SU-DHL-6 (cell line): ENCODE measurements around the gene GPC3.

Experiments used
- H2AFZ ChIP-seq: fragments of 200-600 bp; sonication (generic); 2 replicates; pipeline ENCODE4 v1.6.1; 2014; ENCODE audit warnings: low read depth, mild to moderate bottlenecking, moderate library complexity, mixed read lengths, antibody characterized with exemption, low read length; ENCODE audit not compliant: severe bottlenecking
- H3F3A ChIP-seq: fragments of 200-600 bp; shearing (Covaris generic); 2 replicates; pipeline ENCODE4 v1.6.0; 2016; ENCODE audit warnings: antibody characterized with exemption, mild to moderate bottlenecking; ENCODE audit not compliant: insufficient read depth
- H3K27ac ChIP-seq: fragments of 200-600 bp; sonication (generic); 2 replicates; pipeline ENCODE4 v1.5.1; 2016; ENCODE audit warnings: low read depth, mild to moderate bottlenecking, low read length, moderate library complexity, mixed read lengths
- H3K27me3 ChIP-seq: fragments of 200-600 bp; sonication (generic), shearing (Covaris generic); 2 replicates; pipeline ENCODE4 v1.6.0; 2014; ENCODE audit warnings: mild to moderate bottlenecking, low read length
- H3K36me3 ChIP-seq: fragments of 200-600 bp; sonication (generic); 2 replicates; pipeline ENCODE4 v1.6.1; 2014; ENCODE audit warnings: mild to moderate bottlenecking, low read length, mixed read lengths
- H3K4me2 ChIP-seq: fragments of 300-600, 200-600 bp; shearing (Covaris generic), sonication (generic); 2 replicates; pipeline ENCODE4 v1.6.0; 2014; ENCODE audit warnings: low read length, low read depth, mild to moderate bottlenecking; ENCODE audit not compliant: poor library complexity, severe bottlenecking
- H3K4me3 ChIP-seq: fragments of 200-600 bp; sonication (generic); 2 replicates; pipeline ENCODE4 v1.5.1; 2014; ENCODE audit warnings: antibody characterized with exemption, low read length, mild to moderate bottlenecking, mixed read lengths; ENCODE audit not compliant: insufficient read depth, poor library complexity, severe bottlenecking
- H3K79me2 ChIP-seq: fragments of 200-600 bp; sonication (generic); 2 replicates; pipeline ENCODE4 v1.6.1; 2014; ENCODE audit warnings: mild to moderate bottlenecking, low read length, moderate library complexity; ENCODE audit not compliant: insufficient read depth
- H3K9ac ChIP-seq: fragments of 200-600 bp; sonication (generic); 2 replicates; pipeline ENCODE4 v1.7.0; 2014; ENCODE audit warnings: mild to moderate bottlenecking, low read length
- H3K9me2 ChIP-seq: fragments of 200-600 bp; sonication (generic); replicated peaks from 2 replicates; pipeline ENCODE4 v1.6.1; 2014; ENCODE audit warnings: low read length; ENCODE audit not compliant: insufficient read depth
- H3K9me3 ChIP-seq: fragments of 200-600 bp; sonication (generic); 2 replicates; pipeline ENCODE4 v1.6.1; 2014; ENCODE audit warnings: low read length, mixed read lengths; ENCODE audit not compliant: insufficient read depth
- H4K20me1 ChIP-seq: fragments of 200-600 bp; sonication (generic); 2 replicates; pipeline ENCODE4 v1.6.1; 2014; ENCODE audit warnings: low read depth, mild to moderate bottlenecking, antibody characterized with exemption, low read length, moderate library complexity, mixed read lengths
- CTCF ChIP-seq: fragments of 200-600 bp; sonication (generic); IDR thresholded peaks from one replicate; pipeline ENCODE4 v1.5.1; 2017; ENCODE audit warnings: antibody characterized with exemption, mild to moderate bottlenecking, low read length, moderate library complexity; ENCODE audit not compliant: insufficient read depth, poor library complexity, severe bottlenecking
- EZH2phosphoT487 ChIP-seq: fragments of 200-600 bp; sonication (generic), shearing (Covaris generic); conservative IDR thresholded peaks from 2 replicates; pipeline ENCODE4 v1.6.1; 2018; ENCODE audit warnings: mild to moderate bottlenecking, antibody characterized with exemption, low read length, moderate library complexity, mixed read lengths

The GPC3 gene

GRCh38 chrX:133697656-133698055 lies 287.7 kb downstream of the GPC3 start:
- Histone ChIP-seq H3K36me3 (no peaks in the 10 kb centered on the region), H3F3A (no peaks in the 10 kb centered on the region), H3K27ac (no peak overlapping the region), H3K9me3 (no peaks in the 10 kb centered on the region), H2AFZ (no peak overlapping the region), H3K27me3 (no peaks in the 10 kb centered on the region), H3K4me2 (no peak overlapping the region), H4K20me1 (no peaks in the 10 kb centered on the region), H3K9me2 (no peaks in the 10 kb centered on the region), H3K4me3 (no peak overlapping the region), H3K9ac (no peak overlapping the region), H3K79me2 (no peaks in the 10 kb centered on the region)
- TF ChIP-seq EZH2phosphoT487 (no peak), CTCF (no peak)

- no peaks in the 10 kb centered on the region for H3K79me2 ChIP-seq
- no peak overlapping the region for H3K9ac ChIP-seq
- H3K27ac ChIP-seq, result no peak overlapping the region
- H3K4me3 ChIP-seq, result no peak overlapping the region
- H3K9me3 ChIP-seq, result no peaks in the 10 kb centered on the region
- no peak for TF ChIP-seq CTCF
- TF ChIP-seq EZH2phosphoT487, result no peak
- no peaks in the 10 kb centered on the region for H4K20me1 ChIP-seq
- H3F3A ChIP-seq, result no peaks in the 10 kb centered on the region
- no peaks in the 10 kb centered on the region for H3K27me3 ChIP-seq
- no peaks in the 10 kb centered on the region for H3K9me2 ChIP-seq
- no peak overlapping the region for H2AFZ ChIP-seq
- no peak overlapping the region for H3K4me2 ChIP-seq
- H3K36me3 ChIP-seq, result no peaks in the 10 kb centered on the region
These were observed 295.3 kb downstream of the GPC3 start for GRCh38 chrX:133689997-133690599.

GRCh38 chrX:133685822-133686221 lies 299.6 kb downstream of the GPC3 start:
- no peaks in the 10 kb centered on the region for H3K79me2 ChIP-seq
- no peak overlapping the region for H3K9ac ChIP-seq
- no peaks in the 10 kb centered on the region for H3K27me3 ChIP-seq
- H3K4me2 ChIP-seq, result no peak overlapping the region
- H3F3A ChIP-seq, result no peaks in the 10 kb centered on the region
- no peak overlapping the region for H3K27ac ChIP-seq
- H3K9me2 ChIP-seq, result no peaks in the 10 kb centered on the region
- no peak for TF ChIP-seq CTCF
- TF ChIP-seq EZH2phosphoT487, result no peak
- H3K4me3 ChIP-seq, result no peak overlapping the region
- H4K20me1 ChIP-seq, result no peaks in the 10 kb centered on the region
- no peaks in the 10 kb centered on the region for H3K9me3 ChIP-seq
- H3K36me3 ChIP-seq, result no peaks in the 10 kb centered on the region
- no peak overlapping the region for H2AFZ ChIP-seq
